B cell (primary cell): Measurements from ENCODE around the gene GOLT1B. TPM values are rescaled to one million over a fixed set of nuclear protein-coding genes. Genes with fewer than 3 reads are reported as not detected.

Experiments
- ATAC-seq: fragments of 200-7000 bp; cut with Tn5 transposase; one replicate; pipeline ENCODE4 v1.10.0; 2021; ENCODE audit warnings: low read depth, mild to moderate bottlenecking, moderate number of reproducible peaks, moderate library complexity
- CTCF ChIA-PET: fragments of 350-600 bp; sonication (Branson Sonifier 250); formaldehyde crosslinking; loops from one replicate; lab custom pipeline; 2021; ENCODE audit warnings: antibody characterized with exemption, inconsistent platforms; lab: Charles Lee
- POLR2A ChIA-PET: fragments of 350-600 bp; sonication (Branson Sonifier 250); formaldehyde crosslinking; loops from one replicate; lab custom pipeline; 2021; ENCODE audit warnings: antibody characterized with exemption; lab: Charles Lee
- DNase-seq: peaks from one replicate; pipeline ENCODE4 v3.0.0; 2013
- H2AFZ ChIP-seq: 2 replicates; pipeline ENCODE4 v1.6.1; 2012; ENCODE audit warnings: mild to moderate bottlenecking, low read depth, low read length; ENCODE audit not compliant: insufficient read depth, poor library complexity, severe bottlenecking
- H3K27ac ChIP-seq, 2 donors: 1 replicate in 1 of 2; 2 replicates in 1 of 2; pipeline ENCODE4 v1.5.1; 2012 to 2013; ENCODE audit warnings: low read length in 2 of 2, mild to moderate bottlenecking in 2 of 2, moderate library complexity in 1 of 2
- H3K27me3 ChIP-seq, 4 experiments: fragments of 200-600 bp in 1 of 4; sonication (generic) in 1 of 4; replicated peaks in 1 of 4; 1 replicate in 2 of 4; 2 replicates in 2 of 4; pipeline versions ENCODE4 v1.6.1 to v1.7.0; 2013 to 2016; ENCODE audit warnings: low read length in 3 of 4, mild to moderate bottlenecking in 2 of 4, mixed read lengths in 1 of 4, moderate library complexity in 1 of 4; ENCODE audit not compliant: insufficient read depth in 4 of 4, control insufficient read depth in 3 of 4; ENCODE audit errors: control extremely low read depth in 1 of 4
- H3K36me3 ChIP-seq, 2 experiments: replicated peaks in 1 of 2; 1 replicate in 1 of 2; 2 replicates in 1 of 2; pipeline versions ENCODE4 v1.6.1 to v1.7.1; 2013; ENCODE audit warnings: low read length in 1 of 2; ENCODE audit not compliant: insufficient read depth in 2 of 2, control insufficient read depth in 1 of 2; ENCODE audit errors: control extremely low read depth in 1 of 2, extremely low read depth in 1 of 2
- H3K4me1 ChIP-seq, 2 donors: fragments of 200-600 bp in 1 of 2; sonication (generic) in 1 of 2; 1 replicate in 1 of 2; 2 replicates in 1 of 2; pipeline versions ENCODE4 v1.5.1 to v1.6.1; 2013 to 2017; ENCODE audit warnings: low read length in 2 of 2; ENCODE audit not compliant: control insufficient read depth in 2 of 2, insufficient read depth in 2 of 2
- H3K4me2 ChIP-seq: replicated peaks from 2 replicates; pipeline ENCODE3; 2012; ENCODE audit warnings: mild to moderate bottlenecking, low read depth, low read length; ENCODE audit not compliant: poor library complexity, severe bottlenecking
- H3K4me3 ChIP-seq, 5 experiments: fragments of 200-600 bp in 1 of 5; sonication (generic) in 1 of 5; 1 replicate in 3 of 5; 2 replicates in 2 of 5; pipeline versions ENCODE4 v1.5.1 to v1.7.0; 2011 to 2016; ENCODE audit warnings: low read length in 4 of 5, mild to moderate bottlenecking in 4 of 5, low read depth in 2 of 5, control low read depth in 1 of 5, moderate library complexity in 1 of 5; ENCODE audit not compliant: insufficient read depth in 1 of 5; ENCODE audit errors: control extremely low read depth in 1 of 5, extremely low read depth in 1 of 5
- H3K79me2 ChIP-seq: fragments of 200-600 bp; sonication (generic); one replicate; pipeline ENCODE4 v1.6.0; 2016; ENCODE audit warnings: low read length; ENCODE audit not compliant: control insufficient read depth, insufficient read depth
- H3K9ac ChIP-seq: fragments of 200-600 bp; sonication (generic); 2 replicates; pipeline ENCODE4 v1.6.1; 2017; ENCODE audit warnings: mild to moderate bottlenecking, low read length, moderate library complexity
- H3K9me3 ChIP-seq, 3 donors: one replicate each; pipeline versions ENCODE4 v1.6.1 to v1.7.1; 2013; ENCODE audit warnings: low read length in 2 of 3; ENCODE audit not compliant: control insufficient read depth in 2 of 3, insufficient read depth in 1 of 3; ENCODE audit errors: control extremely low read depth in 1 of 3
- H4K20me1 ChIP-seq: 2 replicates; pipeline ENCODE4 v1.6.0; 2012; ENCODE audit warnings: mild to moderate bottlenecking, low read length; ENCODE audit not compliant: insufficient read depth, control insufficient read depth, poor library complexity, severe bottlenecking
- H3K27ac Mint-ChIP-seq: one replicate; pipeline ENCODE4 v1.8.0; 2021; ENCODE audit warnings: mixed read lengths
- H3K27me3 Mint-ChIP-seq: one replicate; pipeline ENCODE4 v1.8.0; 2021; ENCODE audit warnings: mixed read lengths
- H3K4me1 Mint-ChIP-seq: one replicate; pipeline ENCODE4 v1.8.0; 2021; ENCODE audit warnings: mixed read lengths
- H3K4me3 Mint-ChIP-seq: one replicate; pipeline ENCODE4 v1.8.0; 2021; ENCODE audit warnings: mixed read lengths
- H3K9me3 Mint-ChIP-seq: one replicate; pipeline ENCODE4 v1.8.0; 2022; ENCODE audit warnings: mixed read lengths; ENCODE audit not compliant: insufficient read depth
- CTCF ChIP-seq: fragments of 200-600 bp; IDR thresholded peaks from one replicate; pipeline ENCODE4 v1.8.0; 2022; ENCODE audit warnings: antibody characterized with exemption, mild to moderate bottlenecking
- EZH2 ChIP-seq: IDR thresholded peaks from 2 replicates; pipeline ENCODE4 v1.6.1; 2012; ENCODE audit warnings: borderline replicate concordance, low read depth, mild to moderate bottlenecking, moderate library complexity, low read length; ENCODE audit not compliant: insufficient read depth, poor library complexity, severe bottlenecking
- WGBS: methylation state at CpG from one replicate; pipeline ENCODE4 v1.1.5; 2013; ENCODE audit warnings: missing lambda C conversion rate; ENCODE audit not compliant: insufficient coverage; 5-methylcytosine and 5-hydroxymethylcytosine counted together
- intact Hi-C: fragments of 100-400 bp; cut with micrococcal nuclease; formaldehyde crosslinking; loops from one replicate; pipeline ENCODE4 v1.10.0; 2022
- polyA plus RNA-seq: library from polyadenylated mRNA; depleted of rRNA; stranded (reverse); fragments of >200 nt; gene quantifications from 2 replicates; pipeline ENCODE4 v1.2.3, GENCODE V29; 2012
- total RNA-seq, 2 donors: library from RNA; stranded (reverse); fragments of 120-200 nt in 1 of 2; gene quantifications; 1 replicate in 1 of 2; 2 replicates in 1 of 2; pipeline versions ENCODE4 v1.2.3 to v1.2.4, GENCODE V29; 2013 to 2022

The GOLT1B gene
- total and polyA plus RNA-seq, 2 donors (not counting 1 experiment from before 2014, with no cell fraction given): 8.2 to 25.1 TPM

- H3K4me1 Mint-ChIP-seq: peaks cover 37% of the 10 kb centered on the region
These were observed 767 bp upstream of the GOLT1B start for GRCh38 chr12:21500786-21501257.

More at GRCh38 chr12:21500786-21501257, 767 bp upstream of the GOLT1B start:
- no peaks in the 10 kb centered on the region for H3K27me3 Mint-ChIP-seq
- intact Hi-C loops: loop anchor here (1.0 to 5.0 kb wide), 5 partner anchors 26 to 1041 kb away; partner anchors contain the start of genes C2CD5, LDHB, PYROXD1 and SPX
- H3K27me3 ChIP-seq: no peaks in the 10 kb centered on the region
- DNase-seq: no peak
- peaks cover 0 to 32% of the 10 kb centered on the region in 2 experiments for H3K36me3 ChIP-seq
- H3K9ac ChIP-seq: peak overlapping the region; percentile 96
- H3K27ac Mint-ChIP-seq: no peak overlapping the region
- CTCF ChIA-PET: no interaction called here
- H3K4me1 ChIP-seq: peaks cover 26 to 28% of the 10 kb centered on the region in 2 donors
- H4K20me1 ChIP-seq: peaks cover 12% of the 10 kb centered on the region
- no peak overlapping the region for H3K4me3 Mint-ChIP-seq
- POLR2A ChIA-PET: interaction anchor here (1.0 to 1.6 kb wide), 3 partner anchors 27 to 1124 kb away, joined by 3 to 6 read pairs (median 4); partner anchors contain the start of genes ETNK1 and PYROXD1
- H2AFZ ChIP-seq: peak overlapping the region; percentile 99
- H3K27ac ChIP-seq: peak overlapping the region; percentile 70 to 89
- no peaks in the 10 kb centered on the region for H3K9me3 Mint-ChIP-seq
- no peaks in the 10 kb centered on the region for H3K9me3 ChIP-seq
- ATAC-seq: no peak
- WGBS: 0% methylated on average over 1 of the region's 8 CpGs
- no peak for TF ChIP-seq CTCF
- TF ChIP-seq EZH2: no peak
- peak overlapping the region; percentile 69 to 97 (median 92) for H3K4me3 ChIP-seq
- peaks cover 89% of the 10 kb centered on the region for H3K79me2 ChIP-seq
- H3K4me2 ChIP-seq: peak overlapping the region; percentile 87
